Measurements from ENCODE around the gene GAS6.
"Not testable (repeated sequence)": the region's sequence is repeated elsewhere in the genome, so short reads cannot be mapped to it uniquely, and the experiment has no call there.

The GAS6 gene

GRCh38 chr13:113886561-113887112 is 22.8 kb upstream of the GAS6 start:
- DNase-seq, result no peak

GRCh38 chr13:113884821-113885220 is 20.9 kb upstream of the GAS6 start:
- DNase-seq, result no peak

GRCh38 chr13:113883921-113884804 is 20.3 kb upstream of the GAS6 start:
- DNase-seq, result no peak

GRCh38 chr13:113883314-113883811 is 19.5 kb upstream of the GAS6 start:
- DNase-seq, result no peak

GRCh38 chr13:113882716-113883115 is 18.8 kb upstream of the GAS6 start:
- no peak for DNase-seq

- DNase-seq, result no peak
Observed at GRCh38 chr13:113882267-113882630, 18.4 kb upstream of the GAS6 start.

- DNase-seq, result no peak
Observed at GRCh38 chr13:113881614-113882266, 17.9 kb upstream of the GAS6 start.

GRCh38 chr13:113880651-113881611 is 17.1 kb upstream of the GAS6 start:
- no peak for DNase-seq

DNA sequence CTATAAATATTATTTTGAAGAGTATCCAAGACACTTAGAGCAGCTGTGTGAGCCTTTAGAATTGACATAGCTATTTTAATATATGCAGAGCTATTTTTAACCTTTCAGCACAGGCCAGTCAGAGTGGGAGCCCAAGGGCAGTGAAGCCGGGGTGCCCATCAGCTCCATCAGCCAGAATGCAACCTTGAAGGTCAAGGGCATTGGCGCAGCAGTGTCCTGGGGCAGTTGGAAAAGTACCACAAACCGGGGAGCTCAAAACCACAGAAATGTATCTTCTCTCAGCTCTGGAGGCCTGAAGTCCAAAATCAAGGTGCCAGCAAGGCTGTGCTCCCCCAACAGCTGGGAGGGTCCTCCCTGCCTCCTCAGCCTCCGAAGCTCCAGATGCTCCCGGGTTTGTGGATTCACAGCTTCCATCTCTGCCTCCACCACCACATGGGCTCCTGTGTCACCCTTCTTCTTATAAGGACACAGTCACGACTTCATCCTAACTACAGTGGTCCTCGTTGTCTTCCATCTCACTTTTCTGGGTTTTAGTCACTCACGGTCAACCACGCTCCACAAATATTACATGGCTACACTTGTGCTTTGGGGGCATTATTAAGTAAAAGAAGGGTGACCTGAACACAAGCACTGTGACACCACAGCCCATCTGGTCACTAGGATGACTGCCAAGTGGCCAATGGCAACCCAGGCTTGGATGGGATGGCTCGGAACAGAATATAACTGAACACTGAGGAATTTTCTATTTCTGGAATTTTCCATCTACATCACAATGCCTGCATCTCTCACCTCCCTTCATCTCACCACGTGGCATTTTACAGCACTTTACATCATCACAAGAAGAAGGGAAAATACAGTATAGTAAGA is 15.9 kb upstream of the GAS6 start:
- DNase-seq, result no peak

- no peak for DNase-seq
Observed at GRCh38 chr13:113879017-113879416, 15.1 kb upstream of the GAS6 start.

DNA sequence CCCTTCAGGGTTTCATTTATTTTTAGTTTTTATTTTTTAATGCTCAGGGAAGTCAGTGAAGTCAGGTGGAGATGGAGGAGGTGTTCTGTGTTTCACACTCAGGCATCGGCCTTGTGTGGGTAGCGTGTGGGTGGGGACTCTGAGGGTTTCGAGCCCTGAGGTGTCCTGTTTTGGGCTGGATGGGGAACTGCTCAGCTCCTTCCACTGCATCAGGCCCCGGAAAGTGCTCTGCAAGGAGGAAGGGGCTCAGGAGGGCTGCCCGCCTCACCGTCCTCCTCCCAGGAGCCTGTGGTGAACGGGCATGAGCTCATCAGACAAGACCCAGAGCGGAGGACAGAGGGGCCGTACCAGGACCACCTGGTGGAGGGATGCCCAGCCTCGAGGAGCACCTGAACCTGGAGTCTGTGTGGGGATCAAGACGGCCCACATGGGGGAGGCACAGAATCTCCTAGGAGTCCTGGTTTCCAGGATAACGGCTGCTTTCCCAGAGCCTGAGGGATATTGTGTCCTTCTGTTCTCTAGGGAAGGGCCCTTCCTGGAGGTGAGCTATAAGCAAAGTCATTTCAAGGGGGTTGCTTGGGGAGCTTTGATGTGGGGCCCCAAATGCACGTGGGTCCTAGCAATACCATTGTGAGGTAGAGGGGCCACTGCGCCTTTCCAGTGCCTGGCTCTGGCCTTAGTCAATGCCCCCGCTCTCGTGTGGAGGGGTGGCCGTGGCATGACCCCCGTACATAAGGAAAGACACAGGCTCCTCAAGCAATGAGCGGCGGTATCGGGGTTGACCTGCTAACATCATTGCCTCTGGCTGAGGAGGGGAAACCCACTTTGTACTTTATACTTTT is 13.5 kb upstream of the GAS6 start:
- DNase-seq, result no peak

GRCh38 chr13:113876346-113877148 is 12.7 kb upstream of the GAS6 start:
- no peak for DNase-seq

- no peak for DNase-seq
Observed at GRCh38 chr13:113875837-113876281, 12.0 kb upstream of the GAS6 start.

DNA sequence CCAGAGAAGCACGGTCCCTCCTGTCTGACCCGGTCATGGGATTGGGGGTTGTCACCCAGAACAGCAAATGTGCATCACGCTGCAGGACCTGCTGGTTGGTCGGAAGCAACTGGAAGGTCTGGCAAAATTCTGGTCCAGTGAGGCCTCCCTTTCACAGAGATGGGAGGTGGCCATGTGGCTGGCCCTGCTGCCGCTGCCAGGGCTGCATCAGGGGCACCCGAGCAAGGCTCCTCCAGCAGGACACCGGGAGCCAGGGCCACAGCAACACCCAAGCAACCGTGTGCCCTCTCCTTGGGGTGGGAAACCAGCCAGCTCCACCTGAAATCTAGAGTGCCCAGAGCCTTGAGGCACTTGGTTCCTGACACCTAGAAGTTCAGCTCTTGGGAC is 11.5 kb upstream of the GAS6 start:
- no peak for DNase-seq

GRCh38 chr13:113874579-113875428 is 10.9 kb upstream of the GAS6 start:
- DNase-seq, result no peak

DNA sequence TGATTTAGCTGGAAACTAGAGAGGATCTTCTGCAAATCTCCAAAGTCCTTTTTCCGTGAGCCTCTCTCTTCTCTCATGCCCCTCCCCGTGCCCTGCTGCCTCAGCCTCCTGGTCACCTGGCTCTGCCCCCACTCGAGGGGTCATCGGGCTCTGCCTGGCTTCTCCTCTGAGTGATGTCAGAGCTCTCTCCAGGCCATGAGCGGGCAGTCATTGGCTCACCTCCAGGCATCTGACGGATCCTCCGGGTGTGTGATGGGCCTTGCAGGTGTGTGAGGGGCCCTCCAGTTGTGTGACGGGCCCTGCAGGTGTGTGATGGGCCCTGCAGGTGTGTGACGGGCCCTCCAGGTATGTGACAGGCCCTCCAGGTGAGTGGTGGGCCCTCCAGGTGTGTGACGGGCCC is 10.3 kb upstream of the GAS6 start:
- DNase-seq, result no peak

DNA sequence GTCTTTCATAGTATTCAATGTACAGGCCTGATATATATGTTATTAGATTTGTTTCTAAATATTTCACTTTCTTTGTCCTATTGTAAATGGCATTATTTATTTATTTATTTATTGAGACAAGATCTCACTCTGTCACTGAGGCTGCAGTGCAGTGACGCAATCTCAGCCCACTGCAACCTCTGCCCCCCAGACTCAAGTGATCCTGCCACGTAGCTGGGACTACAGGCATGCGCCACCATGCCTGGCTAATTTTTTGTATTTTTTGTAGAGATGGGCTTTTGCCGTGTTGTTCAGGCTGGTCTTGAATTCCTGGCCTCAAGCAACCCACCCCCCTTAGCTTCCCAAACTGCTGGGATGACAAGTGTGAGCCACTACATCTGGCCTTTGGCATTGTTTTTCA is 5.4 kb upstream of the GAS6 start:
- DNase-seq, result no peak

GRCh38 chr13:113867913-113868312 is 4.0 kb upstream of the GAS6 start:
- DNase-seq, result not testable (repeated sequence)

DNA sequence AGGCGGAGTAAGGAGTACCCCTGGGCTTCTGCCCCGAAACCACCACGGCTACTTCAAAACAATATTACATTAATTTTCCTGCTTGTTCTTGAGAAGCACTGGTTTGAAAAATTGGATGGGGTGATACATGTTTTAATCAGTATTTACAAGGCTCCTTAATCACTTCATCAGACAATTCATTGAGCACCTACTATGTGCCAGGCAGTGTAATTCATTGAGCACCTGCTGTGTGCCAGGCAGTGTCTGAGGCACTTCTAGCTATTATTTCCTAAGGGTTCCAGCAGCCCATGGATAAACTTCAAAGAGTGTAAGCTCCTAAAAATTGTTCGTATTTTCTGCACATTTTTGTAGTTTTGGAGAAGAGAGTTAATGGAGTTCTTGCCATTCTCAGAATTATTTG is 1.6 kb upstream of the GAS6 start:
- no peak for DNase-seq
